ENCODE measurements around the gene RAB7B. TPM values are rescaled to one million over a fixed set of nuclear protein-coding genes. Genes with fewer than 3 reads are reported as not detected.

RAB7B gene
- total RNA-seq, 1 experiment from 2014 or later: 3.8 TPM

DNA sequence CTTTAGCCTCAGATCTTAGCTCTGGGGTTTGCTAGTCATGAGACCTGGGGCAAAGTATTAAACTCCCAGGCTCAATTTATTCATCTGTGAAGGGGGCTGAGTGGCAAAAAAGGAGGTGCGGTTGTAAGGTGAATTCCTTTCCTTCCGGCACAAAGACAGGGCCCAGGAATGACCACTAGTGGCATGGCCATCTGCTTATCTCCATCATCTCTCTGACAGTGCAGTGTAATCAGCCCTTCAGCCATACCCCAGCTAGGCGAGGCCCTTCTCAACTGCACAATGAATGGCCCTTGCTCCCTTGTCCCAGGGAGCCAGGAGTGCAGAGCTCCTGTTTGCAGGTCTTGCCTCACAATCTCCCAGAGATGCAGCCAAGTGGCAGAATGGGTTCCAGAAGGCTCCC lies 54.3 kb downstream of the RAB7B start:
- no peak for DNase-seq (ENCODE audit: low spot score)

DNA sequence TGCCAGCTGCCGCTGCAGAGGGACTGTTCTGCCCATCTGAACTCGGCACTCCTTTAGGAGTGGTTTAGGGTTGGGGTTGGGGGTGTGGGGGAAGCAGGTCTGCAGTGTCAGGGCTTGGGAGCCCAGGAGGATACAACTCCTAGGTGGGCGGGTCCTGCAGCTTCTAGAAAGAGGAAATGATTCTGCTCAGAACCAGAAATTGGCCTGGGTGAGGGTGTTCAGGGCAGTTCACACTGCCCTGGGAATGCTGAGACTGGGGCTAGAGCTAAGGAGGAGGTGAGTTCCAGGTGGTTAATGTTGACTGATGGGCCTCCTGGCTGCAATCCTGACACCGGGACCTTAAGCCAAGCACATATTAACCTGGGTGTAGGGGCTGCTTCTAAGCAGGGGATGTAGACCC lies 55.2 kb downstream of the RAB7B start:
- DNase-seq (ENCODE audit: low spot score): no peak

DNA sequence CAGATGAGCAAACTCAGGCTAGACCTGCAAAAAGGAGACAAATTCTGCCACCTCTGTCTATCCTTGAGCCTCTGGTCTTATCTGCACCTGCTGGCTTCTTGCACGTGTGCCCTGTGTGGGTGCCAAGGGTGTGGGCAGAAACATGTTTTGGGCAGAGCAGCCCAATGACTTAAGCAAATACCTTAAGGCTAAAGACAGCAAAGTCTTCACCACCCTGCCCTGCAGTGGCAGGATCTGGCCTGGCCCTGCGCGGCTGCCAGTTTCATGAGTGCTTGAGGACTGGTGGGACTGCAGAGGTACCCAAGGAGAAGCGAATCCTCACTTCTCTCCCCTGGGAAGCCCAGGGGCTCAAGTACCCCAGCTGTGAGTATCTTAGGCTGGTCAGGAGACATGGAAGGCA lies 56.2 kb downstream of the RAB7B start:
- DNase-seq (ENCODE audit: low spot score): no peak

DNA sequence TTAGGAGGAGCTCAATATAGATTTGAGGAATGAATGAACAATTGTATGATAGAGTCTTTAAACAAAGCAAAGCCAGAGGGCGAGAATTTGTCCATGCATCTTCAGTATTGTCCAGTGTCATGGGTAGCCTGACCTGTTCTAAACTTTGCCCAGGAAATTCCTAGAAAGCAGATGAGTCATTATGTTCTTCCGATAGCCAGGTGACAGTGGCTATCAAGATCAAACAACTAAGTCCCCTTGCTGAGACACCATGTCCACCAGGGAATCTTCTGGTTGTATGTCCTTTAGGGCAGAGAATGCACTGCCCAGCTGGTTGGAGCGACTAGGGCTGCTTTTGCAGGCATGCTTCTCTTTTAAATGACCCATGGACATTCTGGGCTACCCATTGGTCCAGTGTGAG lies 58.1 kb downstream of the RAB7B start:
- no peak for DNase-seq (ENCODE audit: low spot score)

DNA sequence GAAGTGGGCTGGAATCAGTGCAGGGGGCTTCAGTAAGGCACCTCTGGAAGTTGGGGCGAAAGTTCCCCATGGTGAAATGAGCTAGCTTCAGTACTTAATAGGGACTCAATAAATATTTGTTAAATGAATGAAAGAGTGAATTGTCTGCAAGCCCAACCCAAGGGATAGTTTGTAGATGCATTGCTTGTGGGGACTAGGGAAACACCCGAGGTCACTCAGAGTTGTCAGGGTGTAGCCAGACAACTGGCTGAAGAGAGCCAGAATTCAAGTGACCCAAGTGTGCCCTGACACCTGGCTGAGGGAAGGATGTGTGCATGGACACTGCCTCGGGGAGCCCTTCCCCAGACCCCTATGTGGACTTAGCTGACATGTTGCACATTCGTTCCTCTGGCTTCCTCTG lies 58.7 kb downstream of the RAB7B start:
- DNase-seq (ENCODE audit: low spot score): no peak

DNA sequence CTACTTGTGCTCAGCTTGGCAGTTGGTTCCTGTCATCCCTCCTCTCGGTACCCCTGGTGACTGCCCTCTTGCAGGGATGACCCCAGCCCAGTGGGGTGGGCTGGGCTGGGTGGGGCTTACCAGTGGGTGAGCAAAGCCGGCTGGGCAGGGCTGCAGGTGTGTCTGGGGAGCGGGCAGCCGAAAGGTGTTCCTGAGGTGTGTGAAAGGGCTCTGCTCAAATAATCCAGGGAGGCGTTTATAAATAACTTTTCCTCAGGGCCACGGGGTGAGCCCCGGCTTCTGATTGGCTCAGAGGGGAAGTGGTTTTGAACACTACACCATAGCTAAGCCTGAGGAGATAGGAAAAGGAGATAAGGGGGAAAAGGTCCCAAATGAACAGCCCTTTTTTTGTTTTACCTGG lies 60.0 kb downstream of the RAB7B start, which contains the start of gene SLC26A9:
Gene SLC26A9 (minus strand): TSS at position 212 of the 400 bp plus-strand sequence. CDS start 7,636 bp downstream, outside the sequence.
- no peak for DNase-seq (ENCODE audit: low spot score)

DNA sequence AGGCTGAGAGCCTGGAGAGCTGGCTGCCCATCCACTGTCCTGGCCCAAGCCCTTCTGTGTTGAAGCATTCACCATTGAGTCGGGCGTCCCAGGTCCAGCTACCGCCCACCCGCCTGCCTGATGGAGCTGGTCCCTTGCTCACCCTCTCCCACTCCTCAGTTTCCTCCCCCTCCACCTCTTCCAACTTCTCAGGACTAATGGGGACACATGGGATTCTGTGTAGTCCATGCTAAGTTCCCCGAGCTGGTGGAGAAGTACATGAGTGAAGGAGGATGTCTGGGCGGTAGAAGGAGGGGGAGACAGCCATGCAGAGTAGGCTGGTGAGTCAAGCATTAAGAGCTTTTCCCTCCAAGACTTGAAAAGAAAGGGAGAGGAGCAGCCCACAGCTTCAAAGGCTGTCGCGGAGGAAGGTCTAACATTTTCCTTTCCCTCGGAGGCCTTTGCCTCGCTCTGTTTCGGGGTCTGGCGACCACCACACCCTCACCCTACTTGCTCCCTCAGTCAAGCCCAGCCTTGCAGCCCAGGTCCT lies 60.5 kb downstream of the RAB7B start:
- DNase-seq (ENCODE audit: low spot score): no peak

DNA sequence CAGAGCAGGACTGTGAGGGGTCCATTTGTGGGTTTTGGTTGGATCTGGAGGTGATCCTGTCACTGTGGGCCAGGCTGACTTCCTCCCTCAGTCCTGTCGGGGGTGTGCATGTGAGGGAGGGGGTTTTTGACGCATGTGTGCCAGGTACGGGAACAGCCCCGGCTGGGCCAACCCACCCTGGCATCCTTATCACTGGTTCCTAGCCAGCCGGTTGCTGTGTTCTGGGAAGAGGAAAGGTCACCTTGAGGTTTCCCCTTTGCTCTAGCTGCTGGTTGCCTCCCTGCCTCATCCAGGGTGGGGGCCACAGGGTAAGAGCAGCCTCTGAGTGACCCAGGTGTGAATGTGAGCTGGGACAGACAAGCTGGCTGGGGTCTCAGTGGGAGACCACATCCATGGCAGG lies 62.5 kb downstream of the RAB7B start:
- no peak for DNase-seq (ENCODE audit: low spot score)

DNA sequence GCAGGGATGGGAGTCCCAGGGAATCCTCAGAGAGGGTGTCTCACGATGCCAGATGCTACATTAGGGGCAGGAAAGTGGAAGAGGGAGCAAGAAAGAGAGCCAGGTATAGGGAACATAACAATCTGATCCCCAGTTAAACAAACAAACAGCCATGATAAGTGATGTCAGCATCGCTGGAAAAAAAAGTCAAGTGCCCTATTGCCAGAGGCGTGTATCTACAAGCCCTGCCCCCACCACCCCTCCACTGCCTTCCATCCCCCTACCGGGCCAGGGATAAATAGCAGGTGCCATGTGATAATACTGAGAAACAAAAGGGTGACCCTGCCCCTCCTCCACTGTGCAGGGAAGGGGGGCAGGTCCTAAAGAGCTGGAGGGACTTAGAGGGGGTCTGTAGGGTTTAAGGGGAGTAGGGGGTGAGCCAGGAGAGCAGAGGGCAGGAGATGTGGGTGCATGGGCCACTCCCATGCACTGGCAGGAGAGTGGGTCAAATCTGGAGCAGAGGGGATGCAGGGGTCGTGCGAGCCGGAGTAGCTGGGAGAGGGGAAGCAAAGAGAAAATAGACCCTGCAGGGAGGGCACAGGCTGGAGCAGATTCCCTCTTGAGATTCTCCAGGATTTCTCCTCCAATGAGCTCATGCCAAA lies 63.4 kb downstream of the RAB7B start:
- peak; percentile 25 for DNase-seq (ENCODE audit: low spot score)

DNA sequence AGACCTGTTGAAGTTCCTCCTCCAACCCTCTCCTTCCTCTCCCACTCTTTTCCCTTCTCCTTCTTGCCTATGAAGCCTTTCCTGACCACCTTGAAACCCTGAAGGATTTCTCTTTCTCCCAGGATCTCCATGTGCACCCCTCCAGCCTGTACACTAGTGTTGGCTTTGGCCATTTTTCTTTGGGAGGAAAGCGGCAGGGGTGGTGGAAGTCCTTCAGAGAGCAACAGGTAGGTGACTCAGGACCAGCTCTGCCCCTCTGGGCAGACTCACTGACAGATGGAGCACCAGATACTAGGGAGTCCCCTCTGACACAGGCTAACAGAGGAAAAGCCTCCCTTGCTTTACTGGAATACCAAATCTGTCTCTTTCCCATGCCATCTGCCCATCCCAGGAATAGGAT lies 64.5 kb downstream of the RAB7B start:
- no peak for DNase-seq (ENCODE audit: low spot score)

DNA sequence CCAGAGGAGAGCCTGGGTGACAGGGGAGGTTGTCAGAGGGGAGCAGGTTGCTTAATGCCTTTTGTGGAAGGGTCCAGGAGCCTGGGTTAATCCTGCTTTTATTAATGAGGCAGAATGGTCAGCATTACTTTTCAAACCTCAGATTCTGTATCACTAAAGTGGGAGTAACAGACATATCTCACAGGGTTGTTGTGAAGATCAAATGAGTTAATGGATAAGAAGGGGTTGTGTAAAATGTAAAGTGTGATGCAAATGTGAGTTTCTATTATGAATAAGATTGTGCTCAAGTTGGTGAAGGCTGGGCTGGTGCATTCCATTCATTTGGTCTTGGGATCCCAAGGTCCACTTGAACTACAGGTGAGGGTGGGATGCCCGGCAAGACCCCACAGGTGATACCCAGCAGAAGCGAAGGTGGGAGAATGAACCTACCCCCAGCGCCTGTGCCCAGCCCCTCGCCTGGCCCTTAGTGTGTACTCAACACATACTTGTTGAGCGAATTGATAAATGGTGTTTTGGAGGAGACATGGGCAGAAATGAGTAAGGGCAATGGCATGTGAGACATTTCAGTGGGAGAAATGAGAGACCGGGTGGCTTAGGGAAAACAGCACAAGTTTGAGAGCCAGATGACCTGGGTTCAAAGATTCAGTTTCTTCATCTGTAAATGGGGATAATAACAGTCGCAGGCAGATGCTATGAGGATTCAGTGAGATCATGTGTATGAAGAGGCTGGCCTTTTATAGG lies 66.2 kb downstream of the RAB7B start:
- DNase-seq (ENCODE audit: low spot score): no peak

DNA sequence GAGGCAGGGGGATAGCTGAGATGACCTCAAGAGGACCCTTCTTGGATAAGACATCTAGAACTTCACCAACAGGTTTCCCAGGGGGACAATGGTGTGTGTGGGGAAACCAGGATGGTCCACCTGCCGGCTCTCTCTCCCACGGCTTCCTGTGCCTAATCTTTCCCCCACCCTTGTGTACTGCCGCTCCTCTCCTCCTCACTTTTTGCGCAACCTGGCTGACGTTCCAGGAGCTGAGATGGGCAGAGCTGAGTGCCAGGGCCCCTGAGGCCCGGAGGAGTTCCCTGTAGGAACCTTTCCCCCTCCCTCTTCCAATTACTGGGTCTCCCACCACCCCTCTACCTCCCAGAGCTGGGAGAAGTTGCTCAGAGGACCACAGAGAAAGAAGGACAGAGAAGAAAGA lies 66.9 kb downstream of the RAB7B start:
- no peak for DNase-seq (ENCODE audit: low spot score)

DNA sequence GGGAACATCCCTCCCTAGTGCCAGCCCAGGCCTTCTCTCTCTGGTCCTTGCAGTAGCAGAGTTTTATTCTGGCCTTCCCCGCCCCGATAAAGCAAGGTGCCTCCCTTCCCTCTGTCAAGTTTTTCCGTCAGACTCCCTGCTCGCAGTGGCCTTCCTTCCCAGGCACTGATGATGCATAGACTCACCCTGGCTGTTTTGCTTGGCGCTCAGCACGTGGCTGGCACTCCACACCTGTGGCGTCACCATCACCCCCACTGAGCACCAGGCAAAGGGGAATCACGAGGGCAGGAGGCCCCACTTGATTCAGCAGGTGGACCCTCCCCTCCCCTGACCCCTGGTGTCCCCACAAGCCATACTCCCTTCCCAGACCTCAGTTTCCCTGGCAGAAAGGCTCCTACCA lies 67.3 kb downstream of the RAB7B start:
- DNase-seq (ENCODE audit: low spot score): no peak

DNA sequence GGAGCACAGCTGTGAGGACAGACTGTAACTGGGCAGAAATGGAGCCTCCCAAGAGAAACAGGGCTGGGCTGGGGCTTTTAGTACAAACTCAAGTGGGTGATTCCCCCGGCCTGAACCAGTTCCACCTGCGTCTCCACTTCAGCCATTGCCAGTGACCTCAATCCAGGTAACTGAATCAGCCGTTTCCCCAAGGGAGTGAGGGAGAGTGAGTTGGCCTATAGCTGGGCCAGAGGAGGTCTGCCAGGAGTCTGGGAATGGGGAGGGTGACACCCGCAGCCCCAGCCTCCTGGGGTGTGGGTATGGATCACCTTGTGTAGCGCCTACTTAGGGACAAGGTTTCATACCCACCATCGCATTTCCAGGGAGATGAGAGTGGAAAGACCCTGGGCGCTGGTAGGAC lies 68.4 kb downstream of the RAB7B start:
- no peak for DNase-seq (ENCODE audit: low spot score)

DNA sequence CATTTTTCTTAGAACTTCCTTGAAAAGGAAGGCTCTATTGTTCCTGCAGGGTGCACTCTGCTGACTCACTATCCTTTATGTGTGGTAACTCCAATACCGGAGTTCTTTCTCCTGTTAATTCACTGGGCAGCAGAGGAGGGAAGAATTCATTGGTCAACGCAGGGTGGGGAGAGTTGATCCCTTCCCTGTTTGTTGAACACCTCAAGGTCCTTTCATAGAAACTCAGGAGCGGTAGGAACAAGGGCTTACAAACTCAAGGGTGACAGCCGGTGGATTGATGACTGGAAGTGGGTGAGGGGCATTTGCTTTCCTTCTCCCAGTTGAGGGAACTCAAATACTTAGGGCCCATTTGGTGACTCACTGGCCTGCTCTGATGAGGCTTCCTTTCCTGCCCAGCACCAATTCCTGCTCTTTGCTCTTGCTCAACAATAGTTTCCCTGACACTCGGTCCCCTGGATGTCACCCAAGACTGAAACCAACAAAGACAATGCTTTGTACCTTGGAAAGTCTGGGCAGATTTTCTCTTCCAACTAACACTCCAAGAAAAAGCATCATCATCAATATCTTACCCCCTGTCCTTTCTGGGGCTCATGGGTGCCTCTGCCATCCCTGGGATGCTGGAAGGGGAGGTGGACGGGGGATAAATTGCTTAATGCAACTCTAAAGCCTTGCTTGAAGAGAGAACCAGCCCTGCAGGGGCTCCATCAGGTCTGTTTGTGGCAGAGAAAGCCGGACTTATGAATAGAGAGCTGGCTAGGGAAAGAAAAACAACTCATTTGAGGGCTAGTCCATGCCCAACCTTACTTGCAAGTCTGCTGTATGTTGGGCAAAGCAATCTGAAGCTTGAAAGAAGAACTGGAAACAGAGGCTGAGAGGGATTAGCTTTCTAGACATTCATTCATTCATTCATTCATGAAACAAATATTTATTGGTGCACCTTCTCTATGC lies 69.2 kb downstream of the RAB7B start:
- peak; percentile 57 for DNase-seq (ENCODE audit: low spot score)

DNA sequence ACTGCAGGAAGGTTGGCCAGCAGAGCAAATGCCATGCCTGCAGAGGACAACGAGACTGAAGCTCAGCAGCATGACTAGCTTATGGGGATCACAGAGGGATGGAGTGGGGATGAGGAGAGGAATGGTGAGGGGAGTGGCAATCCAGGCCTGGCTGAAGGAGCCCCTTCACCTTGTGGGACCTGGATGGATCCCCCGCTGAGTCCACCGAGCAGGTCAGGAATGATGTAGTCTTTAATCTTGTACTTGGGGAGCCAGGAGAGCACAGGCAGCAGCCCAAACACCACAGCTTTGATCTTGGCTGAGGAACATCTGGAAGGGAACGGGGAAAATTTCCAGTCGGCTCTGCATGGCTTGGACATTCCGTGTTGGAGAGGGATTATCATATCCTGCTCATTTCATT lies 70.4 kb downstream of the RAB7B start:
- DNase-seq (ENCODE audit: low spot score): no peak

DNA sequence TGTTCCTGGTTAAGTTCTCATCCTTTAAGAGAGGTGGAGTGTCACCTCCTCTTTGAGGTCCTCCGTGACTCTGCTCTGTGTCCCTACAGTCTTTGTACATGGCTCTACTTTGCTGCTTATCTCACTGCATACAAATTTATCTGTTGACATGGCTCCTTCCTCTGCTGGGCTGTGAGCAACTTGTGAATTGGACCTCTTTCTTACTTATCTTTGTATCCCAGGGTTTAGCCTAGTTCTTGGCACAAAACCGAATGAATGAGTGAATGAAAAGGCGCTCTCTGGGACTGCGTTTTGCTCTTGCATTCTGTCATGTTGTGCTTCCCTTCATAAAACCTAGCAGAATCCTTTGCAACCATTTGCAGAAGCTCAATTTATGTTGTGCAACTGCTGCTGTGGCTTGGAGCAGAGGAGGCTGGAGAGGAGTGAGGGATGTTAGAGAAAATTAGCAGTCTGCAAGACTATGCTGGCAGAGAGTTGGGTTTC lies 72.4 kb downstream of the RAB7B start:
- no peak for DNase-seq (ENCODE audit: low spot score)

DNA sequence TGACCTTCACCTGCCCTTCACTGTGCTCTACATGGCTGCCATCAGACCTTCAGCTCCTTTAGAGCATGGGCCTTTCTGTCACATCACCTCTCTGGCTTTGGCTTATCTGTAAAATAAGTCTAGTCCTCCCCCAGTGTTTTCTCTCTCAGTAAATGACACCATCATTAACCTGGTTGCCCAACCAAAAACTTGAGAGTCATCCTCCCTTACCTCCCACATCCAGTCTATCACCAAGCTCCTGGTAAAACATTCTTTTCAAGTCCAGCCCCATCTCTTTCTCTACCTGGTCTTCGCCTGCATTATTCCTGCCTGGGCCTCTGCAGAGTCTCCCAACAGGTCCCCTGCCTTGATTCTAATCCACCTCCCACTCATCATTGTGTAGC lies 73.0 kb downstream of the RAB7B start:
- DNase-seq (ENCODE audit: low spot score): no peak

DNA sequence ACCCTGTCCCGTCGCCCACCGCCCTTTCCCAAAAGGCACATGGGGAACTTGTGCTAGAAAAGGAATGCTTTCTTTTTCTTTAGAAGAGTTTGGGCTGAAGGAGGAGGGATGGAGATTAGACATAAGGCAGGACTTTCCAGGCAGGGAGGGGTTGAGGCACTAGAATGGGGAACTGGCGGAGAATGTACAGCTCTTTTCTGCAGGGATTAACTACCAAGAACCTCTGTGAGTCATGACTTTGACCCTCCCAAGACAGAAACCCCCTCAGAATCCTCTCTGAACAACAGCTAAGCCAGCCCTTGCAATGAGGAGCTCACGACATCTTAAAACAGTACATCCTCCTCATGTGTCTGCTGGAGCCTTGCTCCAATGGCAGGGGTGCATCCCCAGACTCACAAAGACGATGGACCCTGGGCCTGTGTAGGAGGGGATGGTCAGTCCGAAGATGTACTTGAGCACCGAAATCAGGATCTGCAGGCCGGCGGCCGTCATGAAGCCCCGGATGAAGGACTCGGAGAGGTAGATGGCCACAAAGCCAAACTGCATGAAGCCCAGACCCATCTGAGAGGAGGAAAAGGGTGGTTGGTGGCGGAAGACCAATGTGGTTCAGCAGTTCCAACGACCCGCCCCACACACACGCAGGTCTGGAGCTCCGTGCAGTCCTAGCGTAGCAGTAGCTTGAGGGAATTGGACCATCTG lies 73.5 kb downstream of the RAB7B start:
- no peak for DNase-seq (ENCODE audit: low spot score)

DNA sequence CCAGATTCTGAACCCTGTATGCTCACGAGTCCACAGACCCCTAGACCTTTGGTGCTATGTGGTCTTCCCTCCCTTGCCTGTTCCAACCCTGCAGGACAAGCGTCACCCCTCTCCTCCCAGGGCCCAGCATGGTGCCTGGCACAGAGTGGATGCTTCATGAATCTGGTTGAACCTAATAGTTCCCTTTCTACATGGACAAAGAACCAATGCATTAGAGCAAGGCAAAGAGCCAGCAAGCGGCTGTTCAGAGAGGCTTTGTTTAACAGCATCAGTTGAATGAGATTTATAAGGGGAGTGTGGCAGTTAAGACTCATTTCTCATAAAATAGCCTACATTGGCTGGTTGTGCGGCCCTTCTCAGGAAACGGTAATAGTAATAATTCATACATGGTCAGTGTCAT lies 74.9 kb downstream of the RAB7B start:
- no peak for DNase-seq (ENCODE audit: low spot score)

DNA sequence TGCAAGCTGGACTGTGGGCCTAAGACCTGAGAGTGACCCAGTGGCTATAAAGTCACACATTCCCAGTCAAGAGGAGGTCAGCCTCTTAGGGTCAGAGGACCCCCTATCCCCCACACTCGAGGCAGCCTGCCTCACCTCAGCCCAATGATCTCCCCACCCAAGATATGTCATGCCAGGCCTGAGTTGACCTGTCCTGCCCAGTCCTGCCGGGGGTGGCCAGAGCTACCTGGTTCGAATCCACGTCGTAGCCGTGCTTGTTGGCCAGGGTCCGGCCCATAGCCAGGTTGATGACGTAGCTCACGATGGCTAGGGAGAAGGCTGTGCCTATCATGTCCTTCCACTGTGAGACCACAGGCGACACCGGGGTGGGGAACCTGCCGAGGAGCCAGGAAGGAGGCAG lies 75.5 kb downstream of the RAB7B start:
- DNase-seq (ENCODE audit: low spot score): no peak

DNA sequence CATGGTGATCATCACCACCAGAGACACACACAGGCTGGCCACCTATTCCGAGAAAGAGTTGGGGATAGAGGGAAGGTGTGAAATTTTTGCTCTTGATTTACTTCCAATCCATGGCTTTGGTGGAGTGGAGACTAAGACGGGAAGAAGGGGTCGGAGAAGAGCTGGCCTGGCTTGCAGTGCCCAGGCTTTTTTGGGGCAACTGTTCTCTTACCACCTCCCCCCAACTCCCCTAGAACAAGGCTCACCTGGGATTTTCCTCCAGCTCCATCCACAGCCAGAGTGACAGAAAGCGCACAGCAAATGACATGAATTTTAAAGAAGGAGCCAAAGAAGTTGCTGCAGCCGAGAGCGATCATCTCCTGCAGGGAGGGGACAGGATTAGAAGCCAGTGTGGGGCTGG lies 75.9 kb downstream of the RAB7B start:
- DNase-seq (ENCODE audit: low spot score): no peak

Data from H4 (cell line).